HTR-8/SVneo (cell line): ENCODE results near the gene OARD1.
"Not testable (repeated sequence)": the region's sequence is repeated elsewhere in the genome, so short reads cannot be mapped to it uniquely, and the experiment has no call there.

Experiments used
- DNase-seq: peaks from one replicate; pipeline ENCODE4 v3.0.0; 2011; ENCODE audit warnings: low spot score, mixed read lengths; ENCODE audit not compliant: insufficient read length
- FAIRE-seq: peaks from 2 replicates; lab custom pipeline; 2011; peaks lifted over from hg19 to GRCh38; lab: Jason Lieb, UNC

OARD1 gene, protein sequence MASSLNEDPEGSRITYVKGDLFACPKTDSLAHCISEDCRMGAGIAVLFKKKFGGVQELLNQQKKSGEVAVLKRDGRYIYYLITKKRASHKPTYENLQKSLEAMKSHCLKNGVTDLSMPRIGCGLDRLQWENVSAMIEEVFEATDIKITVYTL

DNA sequence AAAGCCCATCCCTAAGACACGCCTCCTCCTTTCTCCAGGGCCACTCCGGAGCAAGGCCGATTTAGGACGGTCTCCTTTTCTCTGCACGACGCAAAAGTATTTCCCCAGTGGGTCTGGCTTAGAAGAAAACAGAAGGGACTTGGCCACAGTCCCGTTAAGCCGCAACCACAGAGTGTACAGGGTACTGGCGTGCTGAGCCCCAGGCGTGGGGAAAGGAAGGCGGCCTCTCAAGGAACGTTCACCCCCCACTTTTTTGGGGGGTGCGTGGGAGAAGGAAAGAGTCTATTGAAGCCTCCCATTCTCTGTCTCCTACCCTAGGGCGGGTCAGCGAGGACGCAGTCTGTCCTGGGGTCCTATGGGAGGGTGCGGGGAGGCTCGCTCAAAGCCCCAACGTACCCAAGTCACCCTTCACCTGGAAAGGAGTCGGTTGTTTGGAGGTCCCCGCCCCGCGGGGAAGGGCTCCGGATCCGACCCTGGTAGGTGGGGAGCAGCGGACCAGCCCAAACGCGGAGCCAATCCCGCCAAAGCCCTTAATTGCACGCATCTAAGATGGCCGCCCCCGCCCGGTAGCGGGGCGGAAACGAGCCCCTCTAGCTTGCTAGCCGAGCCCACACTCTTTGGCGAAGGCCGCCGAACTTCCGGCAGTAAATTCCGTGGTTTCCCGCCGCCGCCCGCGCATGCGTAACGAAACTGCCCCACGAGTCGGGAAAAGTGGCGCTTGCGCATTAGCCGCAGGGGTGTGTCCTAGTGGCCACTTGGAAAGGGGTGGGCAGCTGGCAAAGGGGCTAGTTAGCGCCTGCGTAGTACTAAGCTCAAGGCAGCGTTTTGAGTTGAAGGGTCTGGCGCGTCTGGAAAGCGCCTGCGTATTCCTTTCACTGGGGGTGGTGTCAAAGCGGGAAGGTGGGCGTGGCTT lies at the start of gene OARD1:
Gene OARD1 (minus strand): TSS at position 434 of the 913 bp plus-strand sequence. CDS start 722 bp downstream, outside the sequence.
- FAIRE-seq = peak; percentile 80
- peak; percentile 95 for DNase-seq

DNA sequence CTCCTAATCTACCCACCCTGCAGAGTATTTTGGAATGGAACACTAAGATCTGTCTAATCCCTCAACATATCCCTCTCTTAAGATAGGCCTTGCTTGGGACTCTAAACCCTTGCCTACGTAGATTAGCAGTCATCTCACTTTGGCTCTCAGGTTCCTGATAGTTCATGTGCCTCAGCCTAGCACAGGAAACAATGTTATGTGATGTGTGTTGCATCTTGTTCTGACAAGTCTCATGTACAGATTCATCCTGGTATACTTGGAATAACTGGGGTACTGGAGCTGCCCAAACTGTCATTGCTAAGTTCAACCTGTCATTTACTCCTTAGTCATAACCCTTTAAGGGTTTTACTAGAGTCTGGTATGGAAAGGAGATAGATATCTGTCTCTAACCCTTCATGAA lies 47.9 kb upstream of the OARD1 start:
- DNase-seq = no peak
- no peak for FAIRE-seq

DNA sequence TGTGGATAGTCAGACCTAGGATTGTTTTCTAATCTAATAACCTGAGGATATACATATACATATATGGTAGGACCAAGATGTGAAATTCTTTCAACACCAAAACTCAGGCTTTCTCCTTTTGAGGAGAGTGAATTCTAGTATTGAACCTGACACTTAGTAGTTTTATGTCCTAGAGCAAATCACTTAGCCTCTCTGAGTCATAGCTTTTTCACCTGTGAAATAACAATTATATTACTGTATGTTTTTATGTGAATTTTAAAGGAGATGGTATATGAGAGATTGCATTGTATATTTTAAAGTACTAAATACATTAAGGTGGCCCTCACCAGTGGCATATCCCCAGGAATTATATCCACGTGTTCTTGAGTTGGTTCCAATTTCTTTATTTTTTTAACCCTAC lies 47.4 kb upstream of the OARD1 start:
- DNase-seq (no peak), FAIRE-seq (no peak)

DNA sequence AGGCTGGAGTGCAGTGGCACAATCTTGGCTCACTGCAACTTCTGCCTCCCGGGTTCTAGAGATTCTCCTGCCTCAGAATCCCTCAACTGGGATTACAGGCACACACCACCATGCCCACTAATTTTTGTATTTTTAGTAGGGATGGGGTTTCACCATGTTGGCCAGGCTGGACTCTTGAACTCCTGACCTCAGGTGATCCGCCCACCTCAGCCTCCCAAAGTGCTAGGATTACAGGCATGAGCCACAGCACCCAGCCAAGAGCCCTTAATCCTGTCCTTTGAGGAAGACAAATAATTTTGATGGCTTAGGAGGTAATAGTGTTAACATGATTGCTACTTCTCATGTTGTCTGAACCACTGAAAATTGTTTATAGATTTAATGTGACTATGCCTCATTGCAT lies 42.9 kb upstream of the OARD1 start:
- not testable (repeated sequence) for DNase-seq, FAIRE-seq

DNA sequence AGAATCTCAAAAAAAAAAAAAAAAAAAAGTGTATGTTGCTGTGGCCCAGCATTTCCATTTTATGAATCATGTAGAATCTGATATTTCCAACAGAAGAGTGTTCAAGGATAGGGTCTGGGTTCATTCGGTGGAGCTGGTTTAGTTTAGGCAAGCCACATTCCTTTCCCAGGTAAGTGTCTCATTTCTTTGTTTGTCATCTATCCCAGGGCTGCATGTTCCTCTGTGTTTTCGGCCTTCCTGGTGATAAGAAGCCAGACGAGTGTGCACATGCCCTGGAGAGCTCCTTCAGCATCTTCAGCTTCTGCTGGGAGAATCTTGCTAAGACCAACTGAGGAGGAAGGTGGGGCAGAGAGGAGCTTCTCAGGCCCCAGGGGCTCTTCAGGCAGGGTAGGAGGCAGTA lies 38.9 kb upstream of the OARD1 start:
- no peak for FAIRE-seq

DNA sequence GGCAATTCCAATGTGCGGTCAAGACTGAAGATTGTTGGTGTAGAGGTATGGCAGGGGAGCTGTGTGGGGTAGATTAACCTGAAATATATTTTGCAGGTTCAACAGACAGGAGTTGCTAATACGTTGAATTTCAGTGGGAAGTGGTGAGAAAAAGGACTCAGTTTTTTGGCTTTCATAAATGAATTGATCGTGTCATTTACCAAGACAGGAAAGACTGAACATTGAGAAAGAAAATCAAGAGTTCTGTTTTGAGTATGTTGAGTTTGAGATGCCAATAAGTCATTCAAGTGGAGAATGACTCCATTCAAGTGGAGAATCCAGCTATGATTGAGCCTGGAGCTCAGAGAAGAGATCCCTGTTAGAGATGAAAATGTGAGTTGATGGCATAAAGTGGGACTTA lies 31.7 kb upstream of the OARD1 start:
- FAIRE-seq (no peak), DNase-seq (no peak)

More for the DNA sequence above, 38.9 kb upstream of the OARD1 start:
- no peak for DNase-seq

DNA sequence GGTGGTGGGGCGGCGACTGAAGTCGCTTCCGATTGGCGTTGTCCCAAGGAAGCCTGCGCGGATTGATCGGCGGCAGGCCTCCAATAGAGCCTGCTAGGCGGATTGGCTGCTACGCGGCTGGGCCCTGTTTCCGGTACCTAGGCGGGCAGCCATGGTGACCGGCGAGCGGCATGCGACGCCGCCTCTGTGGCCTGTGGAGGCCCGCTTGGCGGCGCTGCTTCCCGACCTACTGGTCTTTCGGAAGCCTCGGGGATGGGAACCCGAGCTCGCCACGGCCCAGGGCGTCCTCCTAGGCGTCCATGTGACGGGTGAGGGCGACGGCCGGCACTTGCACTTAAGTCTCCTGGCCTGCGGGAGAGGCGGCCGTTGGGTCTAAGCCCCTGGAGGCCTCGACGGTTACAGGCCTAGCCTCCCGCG lies 28.7 kb upstream of the OARD1 start:
- FAIRE-seq (no peak), DNase-seq (no peak)

DNA sequence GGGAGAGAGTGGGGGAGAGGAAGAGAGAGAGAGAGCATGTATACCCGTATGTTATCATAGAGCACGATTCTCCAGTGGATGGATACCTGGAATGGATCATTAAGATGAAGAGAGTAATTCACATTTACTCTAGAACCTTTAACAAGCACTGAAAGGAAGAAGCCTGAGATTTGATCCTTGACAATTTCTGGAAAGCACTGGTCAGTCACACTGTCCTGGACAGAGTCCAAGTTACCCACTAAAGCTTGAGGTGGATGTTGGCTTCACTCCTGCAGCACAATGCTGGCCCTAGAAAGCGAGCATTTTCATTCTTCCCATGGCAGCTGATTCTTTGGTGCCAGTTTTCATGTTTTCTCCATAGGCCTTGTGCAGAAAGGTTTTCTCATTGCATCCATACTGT lies 26.2 kb upstream of the OARD1 start:
- DNase-seq (no peak), FAIRE-seq (no peak)

DNA sequence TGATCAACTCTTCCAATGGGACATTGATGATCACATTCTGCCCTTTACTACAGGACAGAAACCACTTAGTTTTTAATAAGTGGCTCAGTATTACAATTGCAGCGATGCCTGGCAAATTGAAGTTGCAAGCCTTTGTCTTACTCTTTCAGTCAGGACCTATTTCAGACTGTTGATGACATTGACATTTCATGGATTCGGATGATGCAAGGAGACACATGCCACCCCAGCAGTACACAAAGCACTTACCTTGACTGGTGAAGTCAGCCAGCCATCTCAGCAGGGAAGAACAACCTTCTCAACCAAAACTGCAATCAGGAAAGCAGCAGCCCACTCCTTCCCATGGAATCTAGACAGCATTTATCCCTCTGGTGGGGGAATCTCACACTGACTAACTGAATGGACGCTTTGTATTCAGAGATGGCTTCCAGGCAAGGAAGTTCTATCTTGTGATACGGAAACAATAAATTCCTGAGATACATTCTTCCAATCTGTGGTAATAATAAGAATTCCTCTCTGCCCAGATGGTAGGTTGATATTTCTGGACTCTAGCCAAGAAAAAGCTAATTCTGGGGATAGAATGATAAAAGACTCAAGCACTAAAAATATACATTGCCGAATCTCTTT lies 25.4 kb upstream of the OARD1 start:
- FAIRE-seq = no peak

DNA sequence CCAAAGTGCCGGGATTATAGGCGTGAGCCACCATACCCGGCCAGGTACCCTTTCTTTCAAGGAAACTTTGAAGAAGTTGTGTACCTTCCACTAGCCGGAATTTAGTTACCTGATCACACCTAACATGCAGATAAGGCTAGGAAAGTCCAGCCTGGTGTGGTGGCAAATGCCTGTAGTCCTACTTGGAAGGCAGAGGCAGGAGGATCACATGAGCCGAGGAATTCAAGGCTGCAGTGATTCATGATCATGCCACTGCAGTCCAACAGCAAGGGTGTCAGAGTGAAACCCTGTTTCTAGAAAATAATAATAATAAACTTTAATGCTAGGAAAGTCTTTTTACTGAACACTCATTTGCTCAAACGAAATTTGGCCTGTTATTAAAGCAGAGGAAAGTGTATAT lies 21.6 kb upstream of the OARD1 start:
- FAIRE-seq = no peak
- no peak for DNase-seq

More for the DNA sequence above, 25.4 kb upstream of the OARD1 start:
- peak; percentile 31 for DNase-seq

DNA sequence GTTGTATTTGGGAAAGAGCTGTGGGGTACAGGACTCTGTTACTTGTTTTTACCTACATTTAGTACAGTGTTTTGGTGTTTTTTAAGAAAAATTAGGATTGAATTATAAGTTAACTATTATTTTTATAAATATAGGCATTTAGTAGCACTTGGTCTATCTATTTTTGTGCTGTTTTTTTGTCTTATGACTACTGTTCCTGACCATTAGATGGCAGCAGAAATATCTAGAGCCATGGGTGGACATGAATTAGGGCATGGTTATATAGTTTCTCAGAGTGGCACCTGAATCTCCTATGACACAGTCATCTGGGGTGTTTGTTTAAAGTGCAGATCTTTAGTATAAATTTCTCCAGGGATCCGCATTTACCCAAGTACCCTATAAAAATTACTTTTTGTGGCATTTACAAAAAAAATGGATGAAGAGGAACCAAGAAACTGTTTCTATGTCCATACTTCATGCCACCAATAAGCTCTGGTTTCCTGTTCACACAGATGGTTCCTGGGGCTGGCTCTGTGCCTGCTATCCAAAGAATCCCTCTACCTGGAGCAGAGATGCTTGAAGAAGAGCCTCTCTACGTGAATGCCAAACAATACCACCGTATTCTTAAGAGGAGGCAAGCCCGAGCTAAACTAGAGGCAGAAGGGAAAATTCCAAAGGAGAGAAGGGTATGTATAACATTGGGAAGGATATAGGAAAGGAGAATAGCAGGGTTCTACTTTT lies 20.4 kb upstream of the OARD1 start:
- DNase-seq = peak; percentile 17
- no peak for FAIRE-seq

DNA sequence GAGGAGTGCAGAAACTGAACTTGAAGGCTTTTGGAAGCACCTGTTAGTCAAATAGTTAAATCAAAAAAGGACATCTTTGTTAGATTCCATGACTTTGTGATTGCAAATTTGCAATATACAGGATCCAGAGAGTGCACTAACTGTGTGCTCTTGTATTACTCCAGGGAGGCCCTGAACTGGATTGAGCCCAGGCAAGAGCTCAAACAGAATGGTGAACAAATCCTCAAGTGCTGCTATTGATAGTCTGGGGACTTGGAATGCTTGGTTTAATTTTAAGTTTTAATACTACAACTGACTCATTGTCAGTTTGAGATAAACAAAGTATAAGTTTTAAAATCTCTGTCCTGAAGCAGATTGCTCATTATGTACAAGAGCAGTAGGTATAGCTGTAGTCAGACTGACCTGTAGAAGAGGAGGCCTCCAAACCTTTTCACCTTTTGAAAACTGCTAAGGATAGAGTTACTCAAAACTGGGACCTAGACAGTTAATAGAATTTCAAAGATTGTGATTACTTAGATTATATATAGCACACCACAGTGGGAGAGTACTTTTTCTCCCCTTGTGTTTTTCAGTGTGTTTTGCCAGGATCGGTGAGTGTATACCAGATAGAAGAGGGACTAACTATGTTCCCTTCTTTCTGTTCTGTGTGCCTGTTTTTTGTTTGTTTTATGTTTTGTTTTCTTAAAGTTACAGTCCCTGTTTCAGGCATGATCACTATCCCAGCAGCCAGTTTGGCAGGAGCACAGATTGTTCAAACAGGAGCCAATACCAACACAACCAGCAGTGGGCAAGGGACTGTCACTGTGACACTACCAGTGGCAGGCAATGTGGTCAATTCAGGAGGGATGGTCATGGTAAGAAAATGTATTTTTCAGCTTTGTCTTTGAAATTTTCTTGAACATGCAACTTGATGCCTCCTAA lies 18.9 kb upstream of the OARD1 start:
- no peak for DNase-seq
- FAIRE-seq = peak; percentile 40

DNA sequence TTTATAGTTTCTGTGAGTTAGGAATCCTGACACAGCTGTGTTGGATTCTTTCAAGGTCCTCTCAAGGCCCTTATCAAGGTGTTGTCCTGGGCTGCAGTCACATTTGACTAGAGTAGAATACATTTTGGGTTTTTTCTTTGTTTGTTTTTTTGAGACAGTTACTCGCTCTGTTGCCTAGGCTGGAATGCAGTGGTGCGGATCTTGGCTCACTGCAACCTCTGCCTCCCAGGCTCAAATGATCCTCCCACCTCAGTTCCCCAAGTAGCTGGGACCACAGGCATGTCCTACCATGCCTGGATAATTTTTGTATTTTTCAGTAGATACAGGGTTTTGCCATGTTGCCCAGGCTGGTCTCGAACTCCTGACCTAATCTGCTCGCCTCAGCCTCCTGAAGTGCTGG lies 16.3 kb upstream of the OARD1 start:
- DNase-seq (no peak), FAIRE-seq (no peak)

DNA sequence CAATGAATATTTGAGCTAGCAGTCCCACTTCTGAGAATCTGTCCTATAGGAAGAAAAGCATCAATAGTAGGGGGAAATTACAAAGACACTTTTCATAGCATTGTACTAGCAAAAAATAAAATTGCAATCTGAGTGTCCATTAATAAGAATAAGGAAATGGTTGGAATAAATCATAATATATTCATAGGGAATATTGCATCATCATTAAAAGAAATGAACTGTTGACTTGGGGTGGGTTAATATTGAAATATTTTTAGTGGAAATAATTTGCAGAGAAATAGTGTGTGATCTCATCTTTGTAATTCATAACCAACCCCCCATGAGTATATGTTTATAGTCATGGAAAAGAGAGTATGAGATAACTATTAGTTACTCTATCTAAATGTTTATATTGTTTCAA lies 13.0 kb upstream of the OARD1 start:
- FAIRE-seq = no peak
- DNase-seq = no peak

DNA sequence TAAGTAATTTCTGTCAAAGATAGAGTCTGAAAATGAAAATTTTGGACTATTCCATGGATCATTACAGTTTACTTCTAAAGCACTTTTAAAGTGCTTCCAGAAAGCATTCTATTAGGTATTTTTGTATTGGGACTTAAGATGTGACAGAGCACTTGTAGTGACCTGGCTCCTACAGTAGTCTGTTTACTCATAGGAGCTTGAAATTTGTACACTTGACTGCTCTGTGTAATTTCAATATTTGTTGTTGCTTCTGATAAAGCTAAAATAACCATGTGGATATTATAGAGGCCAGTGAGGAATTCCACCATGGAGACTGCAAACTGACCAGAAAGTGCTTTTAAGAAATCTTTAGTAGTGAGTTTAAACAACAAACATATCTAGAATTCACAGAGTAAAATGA lies 10.9 kb upstream of the OARD1 start:
- FAIRE-seq (no peak), DNase-seq (no peak)

DNA sequence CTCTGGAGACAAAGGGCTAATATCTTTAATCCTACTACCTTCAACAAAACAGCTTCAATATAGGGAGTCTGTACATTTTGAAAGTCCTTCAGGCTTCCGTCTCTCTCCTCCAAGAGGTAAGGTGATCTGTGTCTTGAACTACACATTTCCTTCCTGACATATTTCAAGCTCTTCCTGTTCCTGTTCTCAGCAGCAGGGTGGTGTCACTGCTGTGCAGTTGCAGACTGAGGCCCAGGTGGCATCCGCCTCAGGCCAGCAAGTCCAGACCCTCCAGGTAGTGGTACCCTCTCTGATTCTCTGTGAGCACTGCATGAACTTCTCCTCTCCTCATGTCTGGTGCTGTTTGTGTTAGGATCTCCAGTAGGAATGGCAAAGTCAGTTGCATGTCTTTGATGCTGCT lies 8.5 kb upstream of the OARD1 start:
- no peak for DNase-seq
- FAIRE-seq = no peak

DNA sequence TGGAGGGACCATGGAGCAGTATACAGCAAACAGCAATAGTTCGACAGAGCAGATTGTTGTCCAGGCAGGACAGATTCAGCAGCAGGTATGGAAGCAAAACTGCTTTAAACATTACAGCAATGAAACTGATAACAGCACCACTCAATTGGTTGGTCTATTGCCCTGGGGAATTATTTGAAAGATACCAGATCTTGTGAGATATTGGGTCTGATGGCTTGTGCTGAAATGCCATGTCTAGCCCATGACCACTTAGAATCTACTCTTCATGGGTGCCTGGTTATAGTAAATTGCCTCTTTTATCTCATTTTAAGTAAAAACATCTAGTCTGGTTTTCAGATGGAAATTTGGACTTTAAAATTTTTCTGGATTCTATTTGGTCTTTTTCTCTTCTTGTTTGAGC lies 6.9 kb upstream of the OARD1 start:
- DNase-seq = no peak
- FAIRE-seq = no peak

DNA sequence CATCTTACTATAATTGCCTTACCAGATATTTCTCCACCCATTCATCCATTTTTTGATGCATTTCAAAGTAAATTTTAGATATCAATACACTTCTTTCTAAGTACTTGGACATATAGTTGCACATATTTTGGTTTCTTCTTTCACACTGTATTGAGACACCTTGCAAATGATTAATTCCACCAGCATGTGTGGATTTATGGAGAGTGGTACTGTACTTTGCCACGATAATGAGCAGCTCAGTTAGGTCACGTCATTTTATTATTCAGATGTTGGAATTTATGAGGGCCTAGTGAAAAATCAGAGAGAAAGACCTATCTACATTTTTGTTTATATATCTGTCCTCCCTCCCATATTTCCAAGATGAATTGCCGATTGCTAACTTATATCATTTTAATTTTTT lies 5.9 kb upstream of the OARD1 start:
- no peak for DNase-seq
- FAIRE-seq = no peak

DNA sequence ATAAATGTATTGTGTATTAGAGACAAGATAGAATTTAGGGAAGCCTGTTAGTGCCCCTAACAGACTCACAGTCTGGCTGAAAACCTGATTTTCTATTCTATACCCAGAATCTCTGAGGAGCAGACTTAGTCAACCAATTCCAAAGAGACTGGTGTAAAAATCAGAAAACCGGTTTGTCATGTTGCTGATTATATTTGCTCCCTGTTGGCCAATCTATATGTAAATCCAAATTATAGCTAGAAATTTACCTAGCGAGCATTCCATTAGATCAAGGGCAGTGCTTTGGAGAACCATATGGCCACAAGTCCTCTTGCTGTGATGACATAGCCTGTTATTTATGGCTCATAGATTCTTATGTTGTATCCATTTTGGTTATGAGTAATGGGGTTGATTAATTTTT lies 5.4 kb upstream of the OARD1 start:
- DNase-seq = no peak
- no peak for FAIRE-seq
